MM.1S (cell line): ENCODE results near the gene CALHM3.

Experiments
- DNase-seq: peaks from one replicate; pipeline ENCODE4 v3.0.0-alpha.2; 2015
- H2AFZ ChIP-seq: fragments of 300-600 bp; sonication (generic); 2 replicates; pipeline ENCODE4 v1.6.0; 2016; ENCODE audit warnings: antibody characterized with exemption, low read length
- H3F3A ChIP-seq: fragments of 300-600 bp; sonication (generic); 2 replicates; pipeline ENCODE4 v1.6.1; 2016; ENCODE audit warnings: mild to moderate bottlenecking, antibody characterized with exemption, low read length, moderate library complexity, mixed read lengths; ENCODE audit not compliant: insufficient read depth
- H3K27ac ChIP-seq: fragments of 300-600 bp; sonication (generic); 2 replicates; pipeline ENCODE4 v1.5.1; 2016; ENCODE audit warnings: mild to moderate bottlenecking, low read length
- H3K27me3 ChIP-seq: fragments of 300-600 bp; sonication (generic); replicated peaks from 2 replicates; pipeline ENCODE4 v1.6.0; 2016; ENCODE audit warnings: low read length; ENCODE audit not compliant: insufficient read depth
- H3K36me3 ChIP-seq: fragments of 300-600 bp; sonication (generic); replicated peaks from 2 replicates; pipeline ENCODE4 v1.6.1; 2016; ENCODE audit warnings: mild to moderate bottlenecking, low read length, mixed read lengths; ENCODE audit not compliant: insufficient read depth
- H3K4me1 ChIP-seq: fragments of 300-600 bp; sonication (generic); 2 replicates; pipeline ENCODE4 v1.6.1; 2016; ENCODE audit warnings: low read length, mixed read lengths
- H3K4me2 ChIP-seq: fragments of 300-600 bp; sonication (generic); 2 replicates; pipeline ENCODE4 v1.6.0; 2016; ENCODE audit warnings: low read depth, low read length
- H3K4me3 ChIP-seq: fragments of 300-600 bp; sonication (generic); 2 replicates; pipeline ENCODE4 v1.5.1; 2016; ENCODE audit warnings: low read length, mixed read lengths
- H3K79me2 ChIP-seq: fragments of 300-600 bp; sonication (generic); 2 replicates; pipeline ENCODE4 v1.6.1; 2016; ENCODE audit warnings: mixed run types, low read length, mixed read lengths
- H3K9ac ChIP-seq: fragments of 300-600 bp; sonication (generic); 2 replicates; pipeline ENCODE4 v1.6.1; 2016; ENCODE audit warnings: low read length, mixed read lengths
- H3K9me2 ChIP-seq: fragments of 300-600 bp; sonication (generic); replicated peaks from 2 replicates; pipeline ENCODE4 v1.6.1; 2016; ENCODE audit warnings: mild to moderate bottlenecking, low read length, mixed read lengths; ENCODE audit not compliant: insufficient read depth
- H3K9me3 ChIP-seq: fragments of 300-600 bp; sonication (generic); replicated peaks from 2 replicates; pipeline ENCODE4 v1.6.1; 2016; ENCODE audit warnings: mild to moderate bottlenecking, low read length, mixed read lengths; ENCODE audit not compliant: insufficient read depth
- H4K20me1 ChIP-seq: fragments of 300-600 bp; sonication (generic); 2 replicates; pipeline ENCODE4 v1.6.1; 2016; ENCODE audit warnings: mild to moderate bottlenecking, low read length, moderate library complexity, mixed read lengths; ENCODE audit not compliant: insufficient read depth
- CTCF ChIP-seq: fragments of 300-600 bp; sonication (generic); IDR thresholded peaks from 2 replicates; pipeline ENCODE4 v1.5.1; 2016; ENCODE audit warnings: antibody characterized with exemption, low read length, mixed read lengths
- EZH2 ChIP-seq: fragments of 300-600 bp; sonication (generic); optimal IDR thresholded peaks from 2 replicates; pipeline ENCODE3; 2017; ENCODE audit warnings: low read depth, mild to moderate bottlenecking, antibody characterized with exemption, low read length, mixed read lengths
- EZH2phosphoT487 ChIP-seq: fragments of 300-600 bp; sonication (generic); IDR thresholded peaks from 2 replicates; pipeline ENCODE4 v1.6.1; 2018; ENCODE audit warnings: antibody characterized with exemption, low read length

CALHM3 gene

GRCh38 chr10:103514244-103514643 is 35.2 kb upstream of the CALHM3 start:
- Histone ChIP-seq H3K4me2 (no peak overlapping the region), H3K79me2 (no peaks in the 10 kb centered on the region; the same call in 1 of the 2 replicates), H3K9me2 (no peaks in the 10 kb centered on the region), H3K36me3 (no peaks in the 10 kb centered on the region), H3K4me3 (no peak overlapping the region), H3K27ac (no peak overlapping the region), H3K9ac (no peak overlapping the region), H3F3A (peaks cover 3% of the 10 kb centered on the region), H3K9me3 (no peaks in the 10 kb centered on the region), H3K27me3 (peaks cover 24% of the 10 kb centered on the region), H2AFZ (no peak overlapping the region), H4K20me1 (no peaks in the 10 kb centered on the region), H3K4me1 (peaks cover 17% of the 10 kb centered on the region)
- DNase-seq, result no peak
- TF ChIP-seq EZH2phosphoT487 (no peak), CTCF (no peak), EZH2 (no peak)

GRCh38 chr10:103513380-103514060 is 34.5 kb upstream of the CALHM3 start:
- Histone ChIP-seq H3K9me3 (no peaks in the 10 kb centered on the region), H3F3A (peaks cover 3% of the 10 kb centered on the region), H3K27ac (no peak overlapping the region), H3K4me2 (no peak overlapping the region), H3K4me3 (no peak overlapping the region), H3K79me2 (no peaks in the 10 kb centered on the region; the same call in 1 of the 2 replicates), H3K27me3 (peaks cover 24% of the 10 kb centered on the region), H3K4me1 (peaks cover 17% of the 10 kb centered on the region), H3K9me2 (no peaks in the 10 kb centered on the region), H3K9ac (no peak overlapping the region), H2AFZ (no peak overlapping the region), H3K36me3 (no peaks in the 10 kb centered on the region), H4K20me1 (no peaks in the 10 kb centered on the region)
- TF ChIP-seq EZH2phosphoT487 (no peak), CTCF (no peak), EZH2 (no peak)
- no peak for DNase-seq

GRCh38 chr10:103512591-103513379 is 33.7 kb upstream of the CALHM3 start:
- H3K9ac ChIP-seq, result no peak overlapping the region
- H3K4me3 ChIP-seq, result no peak overlapping the region
- peaks cover 24% of the 10 kb centered on the region for H3K27me3 ChIP-seq
- H3K4me2 ChIP-seq, result no peak overlapping the region
- H3K79me2 ChIP-seq, result no peaks in the 10 kb centered on the region; the same call in 1 of the 2 replicates
- H2AFZ ChIP-seq, result no peak overlapping the region
- no peaks in the 10 kb centered on the region for H3K9me2 ChIP-seq
- H3K9me3 ChIP-seq, result no peaks in the 10 kb centered on the region
- no peak for DNase-seq
- no peak for TF ChIP-seq CTCF
- no peak for TF ChIP-seq EZH2
- no peak for TF ChIP-seq EZH2phosphoT487
- peaks cover 5% of the 10 kb centered on the region for H3F3A ChIP-seq
- H3K27ac ChIP-seq, result no peak overlapping the region
- H3K36me3 ChIP-seq, result no peaks in the 10 kb centered on the region
- H3K4me1 ChIP-seq, result peaks cover 19% of the 10 kb centered on the region
- H4K20me1 ChIP-seq, result no peaks in the 10 kb centered on the region
